ENCODE results near the gene CNRIP1. TPM values are rescaled to one million over a fixed set of nuclear protein-coding genes. Genes with fewer than 3 reads are reported as not detected.

The CNRIP1 gene
- total RNA-seq, 2 donors from 2014 or later: 39.7 to 45.6 TPM

DNA sequence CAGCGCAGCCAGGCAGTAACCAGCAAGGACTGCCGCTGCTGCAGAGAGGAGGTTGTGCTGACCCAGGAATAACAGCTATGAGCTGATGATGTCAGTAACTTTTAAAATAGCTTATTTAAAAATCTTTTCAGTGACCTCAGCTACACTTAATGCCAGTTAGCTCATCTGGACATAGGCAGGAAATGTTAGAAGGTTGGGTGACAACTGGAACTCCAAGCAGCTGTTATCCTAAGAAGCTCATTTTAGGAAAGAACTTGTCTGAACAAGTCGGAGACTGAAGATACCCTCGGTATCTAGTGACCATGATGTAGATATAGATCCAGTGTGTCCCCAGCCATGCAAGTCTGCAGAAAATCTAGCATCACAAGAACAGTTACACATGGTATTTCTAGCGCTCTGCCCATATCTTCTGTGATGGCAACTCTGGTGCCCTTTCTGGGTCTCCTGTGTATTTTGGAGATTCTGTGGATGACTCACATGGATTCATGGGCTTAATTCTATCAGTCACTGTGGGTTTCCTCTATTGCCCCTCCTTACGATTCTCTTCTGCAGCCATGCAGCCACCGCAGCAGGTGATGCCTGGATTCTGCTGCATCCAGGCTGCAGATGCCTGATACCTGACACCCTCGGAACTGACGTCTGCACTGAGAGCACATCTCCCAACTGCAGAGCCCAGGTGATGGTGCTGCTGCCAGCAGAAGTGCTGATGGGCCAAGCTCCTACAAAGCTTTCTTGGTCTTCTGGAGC, 25.6 kb upstream of the CNRIP1 start:
- ATAC-seq (ENCODE audit: insufficient number of reproducible peaks, low FRiP score, low read depth) (no peak), DNase-seq (ENCODE audit: low spot score) (no peak)
- H3K36me3 ChIP-seq: no peaks in the 10 kb centered on the region
- no peaks in the 10 kb centered on the region for H3K9me3 ChIP-seq
- H3K4me1 ChIP-seq (ENCODE audit: control insufficient read depth in 1 of 2, low read depth in 2 of 2): no peaks in the 10 kb centered on the region
- H3K4me3 ChIP-seq: no peak overlapping the region
- H3K27me3 ChIP-seq (replicated peaks; ENCODE audit: insufficient read depth): no peaks in the 10 kb centered on the region
- TF ChIP-seq CTCF (IDR thresholded peaks at IDR 0.05): no peak
- no peak overlapping the region for H3K27ac ChIP-seq

DNA sequence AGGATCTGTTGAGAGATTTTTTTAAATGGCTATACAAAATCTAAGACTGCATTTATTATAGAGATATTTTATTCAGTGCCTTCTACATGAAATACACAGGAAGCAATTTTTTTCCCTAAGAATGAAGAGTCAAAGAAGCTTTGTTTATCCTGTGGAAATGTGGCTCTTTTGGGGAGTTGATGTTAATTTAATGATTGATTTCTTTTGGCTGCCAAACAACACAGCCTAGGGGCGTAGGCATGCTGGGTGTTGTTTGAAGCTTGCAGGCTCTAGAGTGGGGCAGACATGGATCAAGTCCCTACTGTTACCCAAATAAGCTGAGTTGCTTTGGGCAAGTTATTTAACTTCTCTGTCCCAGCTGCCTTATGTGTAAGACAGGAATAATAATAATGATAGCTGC, 24.3 kb upstream of the CNRIP1 start:
- H3K27me3 ChIP-seq (replicated peaks; ENCODE audit: insufficient read depth): no peaks in the 10 kb centered on the region
- H3K4me1 ChIP-seq (ENCODE audit: control insufficient read depth in 1 of 2, low read depth in 2 of 2): no peaks in the 10 kb centered on the region
- no peak for ATAC-seq (ENCODE audit: insufficient number of reproducible peaks, low FRiP score, low read depth)
- H3K9me3 ChIP-seq: no peaks in the 10 kb centered on the region
- H3K36me3 ChIP-seq: no peaks in the 10 kb centered on the region
- no peak for TF ChIP-seq CTCF (IDR thresholded peaks at IDR 0.05)
- DNase-seq (ENCODE audit: low spot score): no peak
- H3K4me3 ChIP-seq: no peak overlapping the region
- no peak overlapping the region for H3K27ac ChIP-seq

- TF ChIP-seq CTCF (IDR thresholded peaks at IDR 0.05): no peak
- Histone ChIP-seq H3K4me3 (no peak overlapping the region), H3K4me1 (ENCODE audit: control insufficient read depth in 1 of 2, low read depth in 2 of 2) (no peaks in the 10 kb centered on the region), H3K27me3 (replicated peaks; ENCODE audit: insufficient read depth) (no peaks in the 10 kb centered on the region), H3K9me3 (no peaks in the 10 kb centered on the region), H3K36me3 (no peaks in the 10 kb centered on the region), H3K27ac (no peak overlapping the region)
- ATAC-seq (ENCODE audit: insufficient number of reproducible peaks, low FRiP score, low read depth): no peak
- no peak for DNase-seq (ENCODE audit: low spot score)
Observed at GRCh38 chr2:68342470-68342869, 22.7 kb upstream of the CNRIP1 start.

DNA sequence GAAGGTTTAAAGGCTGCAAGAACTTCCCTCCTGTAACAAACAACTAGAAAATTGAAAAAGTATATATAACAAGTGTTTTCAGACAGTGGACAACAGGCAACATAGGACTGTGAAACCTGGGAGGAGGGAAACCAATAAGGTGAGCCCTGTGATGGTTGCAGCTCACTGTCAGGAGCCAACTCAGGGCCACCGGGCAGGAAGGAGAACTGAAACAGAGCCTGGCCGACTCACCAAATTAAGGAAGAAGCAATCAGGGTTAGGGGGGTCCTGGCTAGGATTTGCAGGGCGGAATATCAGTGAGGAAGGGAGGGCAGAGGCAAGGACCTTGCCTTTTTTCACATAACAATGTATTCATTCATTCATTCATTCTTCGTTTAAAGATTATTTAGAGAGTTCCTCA, 21.8 kb upstream of the CNRIP1 start:
- TF ChIP-seq CTCF (IDR thresholded peaks at IDR 0.05): no peak
- Histone ChIP-seq H3K27me3 (replicated peaks; ENCODE audit: insufficient read depth) (no peaks in the 10 kb centered on the region), H3K4me1 (ENCODE audit: control insufficient read depth in 1 of 2, low read depth in 2 of 2) (no peaks in the 10 kb centered on the region), H3K36me3 (no peaks in the 10 kb centered on the region), H3K9me3 (no peaks in the 10 kb centered on the region), H3K4me3 (no peak overlapping the region), H3K27ac (no peak overlapping the region)
- no peak for DNase-seq (ENCODE audit: low spot score)
- ATAC-seq (ENCODE audit: insufficient number of reproducible peaks, low FRiP score, low read depth): no peak

DNA sequence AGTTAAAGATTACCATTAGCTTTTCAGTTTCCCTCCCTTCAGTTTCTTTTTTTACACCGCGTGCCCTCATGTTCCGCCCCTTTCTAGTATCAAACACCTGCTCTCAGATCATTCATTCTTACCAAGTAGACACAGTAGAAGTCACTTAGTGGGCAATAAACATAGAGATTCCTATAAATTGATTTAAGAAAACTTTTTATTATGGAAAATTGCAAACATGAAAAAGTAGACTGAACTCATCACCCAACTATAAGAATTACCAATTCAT, 21.2 kb upstream of the CNRIP1 start:
- Histone ChIP-seq H3K36me3 (no peaks in the 10 kb centered on the region), H3K4me3 (no peak overlapping the region), H3K27me3 (replicated peaks; ENCODE audit: insufficient read depth) (no peaks in the 10 kb centered on the region), H3K9me3 (no peaks in the 10 kb centered on the region), H3K27ac (no peak overlapping the region), H3K4me1 (ENCODE audit: control insufficient read depth in 1 of 2, low read depth in 2 of 2) (no peaks in the 10 kb centered on the region)
- DNase-seq (ENCODE audit: low spot score) (no peak), ATAC-seq (ENCODE audit: insufficient number of reproducible peaks, low FRiP score, low read depth) (no peak)
- no peak for TF ChIP-seq CTCF (IDR thresholded peaks at IDR 0.05)

Measured in thoracic aorta (tissue), 2 donors.